ENCODE data around the gene ANK2. TPM values are rescaled to one million over a fixed set of nuclear protein-coding genes. Genes with fewer than 3 reads are reported as not detected.

The ANK2 gene
- total RNA-seq, 1 experiment from 2014 or later, result 5.5 TPM

DNA sequence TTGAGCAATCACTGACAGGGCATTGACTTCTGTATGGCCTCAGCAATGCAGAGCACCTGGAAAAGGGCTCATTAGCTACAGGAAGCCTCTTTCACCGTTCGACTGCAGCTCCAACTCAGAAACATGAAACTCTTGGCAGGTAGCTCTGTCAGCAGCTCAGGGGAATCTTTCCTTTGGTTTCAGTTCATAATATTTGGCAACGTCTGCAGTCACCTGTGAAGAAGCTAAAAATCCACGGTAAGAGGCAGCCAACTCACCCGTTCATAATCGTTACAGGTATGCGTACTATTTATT lies 357.2 kb downstream of the ANK2 start:
- in situ Hi-C loops (cut with HindIII; ENCODE audit: low pct_unique_long_range_greater_than_20kb, low sequenced_read_pairs) (no loop called here), intact Hi-C loops (cut with micrococcal nuclease; ENCODE audit: unreplicated experiment) (no loop called here)
- H3K4me3 ChIP-seq (ENCODE audit: low read depth in 2 of 2, low read length in 2 of 2), result no peak overlapping the region
- no TSS peak for BruUV-seq (replicated peaks)
- H3K9me3 ChIP-seq (ENCODE audit: control insufficient read depth, insufficient read depth, low read depth, low read length), result no peaks in the 10 kb centered on the region
- CTCF ChIA-PET, result no interaction called here
- no peak for ATAC-seq
- H3K27ac ChIP-seq (ENCODE audit: low read length), result no peak overlapping the region
- H3K4me1 ChIP-seq (ENCODE audit: control insufficient read depth, insufficient read depth, low read length), result no peaks in the 10 kb centered on the region
- no peak for DNase-seq (ENCODE audit: low read depth, low spot score)
- POLR2A ChIA-PET, result no interaction called here
- TF ChIP-seq, protein P1, sequence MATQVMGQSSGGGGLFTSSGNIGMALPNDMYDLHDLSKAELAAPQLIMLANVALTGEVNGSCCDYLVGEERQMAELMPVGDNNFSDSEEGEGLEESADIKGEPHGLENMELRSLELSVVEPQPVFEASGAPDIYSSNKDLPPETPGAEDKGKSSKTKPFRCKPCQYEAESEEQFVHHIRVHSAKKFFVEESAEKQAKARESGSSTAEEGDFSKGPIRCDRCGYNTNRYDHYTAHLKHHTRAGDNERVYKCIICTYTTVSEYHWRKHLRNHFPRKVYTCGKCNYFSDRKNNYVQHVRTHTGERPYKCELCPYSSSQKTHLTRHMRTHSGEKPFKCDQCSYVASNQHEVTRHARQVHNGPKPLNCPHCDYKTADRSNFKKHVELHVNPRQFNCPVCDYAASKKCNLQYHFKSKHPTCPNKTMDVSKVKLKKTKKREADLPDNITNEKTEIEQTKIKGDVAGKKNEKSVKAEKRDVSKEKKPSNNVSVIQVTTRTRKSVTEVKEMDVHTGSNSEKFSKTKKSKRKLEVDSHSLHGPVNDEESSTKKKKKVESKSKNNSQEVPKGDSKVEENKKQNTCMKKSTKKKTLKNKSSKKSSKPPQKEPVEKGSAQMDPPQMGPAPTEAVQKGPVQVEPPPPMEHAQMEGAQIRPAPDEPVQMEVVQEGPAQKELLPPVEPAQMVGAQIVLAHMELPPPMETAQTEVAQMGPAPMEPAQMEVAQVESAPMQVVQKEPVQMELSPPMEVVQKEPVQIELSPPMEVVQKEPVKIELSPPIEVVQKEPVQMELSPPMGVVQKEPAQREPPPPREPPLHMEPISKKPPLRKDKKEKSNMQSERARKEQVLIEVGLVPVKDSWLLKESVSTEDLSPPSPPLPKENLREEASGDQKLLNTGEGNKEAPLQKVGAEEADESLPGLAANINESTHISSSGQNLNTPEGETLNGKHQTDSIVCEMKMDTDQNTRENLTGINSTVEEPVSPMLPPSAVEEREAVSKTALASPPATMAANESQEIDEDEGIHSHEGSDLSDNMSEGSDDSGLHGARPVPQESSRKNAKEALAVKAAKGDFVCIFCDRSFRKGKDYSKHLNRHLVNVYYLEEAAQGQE (IDR thresholded peaks at IDR 0.05; ENCODE audit: insufficient read depth in 1 of 2, low read depth in 2 of 2, low read length in 1 of 2), result no peak
- TF ChIP-seq SIN3A (IDR thresholded peaks at IDR 0.05; ENCODE audit: borderline replicate concordance, insufficient read depth, low read depth, low read length) (no peak), POLR2AphosphoS5 (IDR thresholded peaks at IDR 0.05; ENCODE audit: low read depth, low read length) (no peak), TCF7L2 (IDR thresholded peaks at IDR 0.05; ENCODE audit: low read depth, low read length) (no peak)
- TF ChIP-seq, protein P2, sequence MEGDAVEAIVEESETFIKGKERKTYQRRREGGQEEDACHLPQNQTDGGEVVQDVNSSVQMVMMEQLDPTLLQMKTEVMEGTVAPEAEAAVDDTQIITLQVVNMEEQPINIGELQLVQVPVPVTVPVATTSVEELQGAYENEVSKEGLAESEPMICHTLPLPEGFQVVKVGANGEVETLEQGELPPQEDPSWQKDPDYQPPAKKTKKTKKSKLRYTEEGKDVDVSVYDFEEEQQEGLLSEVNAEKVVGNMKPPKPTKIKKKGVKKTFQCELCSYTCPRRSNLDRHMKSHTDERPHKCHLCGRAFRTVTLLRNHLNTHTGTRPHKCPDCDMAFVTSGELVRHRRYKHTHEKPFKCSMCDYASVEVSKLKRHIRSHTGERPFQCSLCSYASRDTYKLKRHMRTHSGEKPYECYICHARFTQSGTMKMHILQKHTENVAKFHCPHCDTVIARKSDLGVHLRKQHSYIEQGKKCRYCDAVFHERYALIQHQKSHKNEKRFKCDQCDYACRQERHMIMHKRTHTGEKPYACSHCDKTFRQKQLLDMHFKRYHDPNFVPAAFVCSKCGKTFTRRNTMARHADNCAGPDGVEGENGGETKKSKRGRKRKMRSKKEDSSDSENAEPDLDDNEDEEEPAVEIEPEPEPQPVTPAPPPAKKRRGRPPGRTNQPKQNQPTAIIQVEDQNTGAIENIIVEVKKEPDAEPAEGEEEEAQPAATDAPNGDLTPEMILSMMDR (IDR thresholded peaks at IDR 0.05), result no peak
- no peaks in the 10 kb centered on the region for H3K27me3 ChIP-seq (ENCODE audit: control insufficient read depth, insufficient read depth, low read length)
- H3K36me3 ChIP-seq (ENCODE audit: control insufficient read depth, insufficient read depth, low read length), result no peaks in the 10 kb centered on the region

DNA sequence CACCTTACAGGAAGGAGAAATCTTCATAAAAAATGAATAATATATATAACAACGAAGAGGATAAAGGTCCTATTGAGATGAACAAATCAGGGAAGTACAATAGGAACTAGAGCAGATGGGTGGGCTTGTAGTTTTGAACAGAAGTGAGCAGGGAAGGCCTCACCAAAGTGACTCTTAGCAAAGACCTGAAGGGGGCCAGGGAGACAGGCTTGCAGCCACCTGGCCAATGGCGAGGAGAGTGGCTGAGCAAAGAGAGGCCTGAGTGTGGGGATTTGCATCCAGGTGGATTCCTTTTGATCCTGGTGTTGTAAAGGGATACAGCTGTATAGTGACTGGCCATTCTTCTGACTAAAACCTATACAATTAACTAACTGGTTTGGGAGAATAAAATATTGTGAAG lies 358.0 kb downstream of the ANK2 start:
- H3K9me3 ChIP-seq (ENCODE audit: control insufficient read depth, insufficient read depth, low read depth, low read length), result no peaks in the 10 kb centered on the region
- in situ Hi-C loops (cut with HindIII; ENCODE audit: low pct_unique_long_range_greater_than_20kb, low sequenced_read_pairs) (no loop called here), intact Hi-C loops (cut with micrococcal nuclease; ENCODE audit: unreplicated experiment) (no loop called here)
- H3K36me3 ChIP-seq (ENCODE audit: control insufficient read depth, insufficient read depth, low read length), result no peaks in the 10 kb centered on the region
- no peak overlapping the region for H3K4me3 ChIP-seq (ENCODE audit: low read depth in 2 of 2, low read length in 2 of 2)
- H3K27me3 ChIP-seq (ENCODE audit: control insufficient read depth, insufficient read depth, low read length), result no peaks in the 10 kb centered on the region
- no peak for TF ChIP-seq SIN3A (IDR thresholded peaks at IDR 0.05; ENCODE audit: borderline replicate concordance, insufficient read depth, low read depth, low read length)
- no peak for ATAC-seq
- no TSS peak for BruUV-seq (replicated peaks)
- ChIA-PET POLR2A (no interaction called here), CTCF (no interaction called here)
- H3K4me1 ChIP-seq (ENCODE audit: control insufficient read depth, insufficient read depth, low read length), result no peaks in the 10 kb centered on the region
- DNase-seq (ENCODE audit: low read depth, low spot score), result no peak
- H3K27ac ChIP-seq (ENCODE audit: low read length), result no peak overlapping the region

DNA sequence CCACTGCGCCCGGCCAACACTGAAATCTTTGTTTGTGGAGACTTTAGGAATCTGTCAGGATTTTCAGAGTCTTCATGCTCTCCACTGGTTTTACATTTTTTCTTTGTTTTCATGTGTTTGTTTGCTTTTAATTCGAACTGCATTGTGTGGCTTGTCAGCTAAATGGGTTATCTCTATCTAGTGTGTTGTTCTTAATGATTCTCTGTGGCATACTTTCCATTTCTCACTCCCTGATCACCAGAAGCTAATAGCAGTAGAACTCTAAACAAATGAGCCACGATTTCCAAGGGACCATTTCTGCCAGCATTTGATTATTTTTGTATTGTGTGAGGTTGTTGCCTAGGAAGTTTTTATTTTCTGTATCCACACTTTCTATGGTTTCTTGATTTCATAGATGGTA lies 359.7 kb downstream of the ANK2 start:
- ATAC-seq, result no peak
- TF ChIP-seq TCF7L2 (IDR thresholded peaks at IDR 0.05; ENCODE audit: low read depth, low read length) (no peak), POLR2AphosphoS5 (IDR thresholded peaks at IDR 0.05; ENCODE audit: low read depth, low read length) (no peak), SIN3A (IDR thresholded peaks at IDR 0.05; ENCODE audit: borderline replicate concordance, insufficient read depth, low read depth, low read length) (no peak)
- TF ChIP-seq, protein P2 (IDR thresholded peaks at IDR 0.05), result no peak
- TF ChIP-seq, protein P1 (IDR thresholded peaks at IDR 0.05; ENCODE audit: insufficient read depth in 1 of 2, low read depth in 2 of 2, low read length in 1 of 2), result no peak
- H3K27ac ChIP-seq (ENCODE audit: low read length), result no peak overlapping the region
- POLR2A ChIA-PET, result interaction anchor here (0.6 kb wide), 1 partner anchor 420 kb away, joined by 3 read pairs; no protein-coding TSS in a partner anchor
- DNase-seq (ENCODE audit: low read depth, low spot score), result no peak
- in situ Hi-C loops (cut with HindIII; ENCODE audit: low pct_unique_long_range_greater_than_20kb, low sequenced_read_pairs), result no loop called here
- H3K36me3 ChIP-seq (ENCODE audit: control insufficient read depth, insufficient read depth, low read length), result no peaks in the 10 kb centered on the region
- no peaks in the 10 kb centered on the region for H3K9me3 ChIP-seq (ENCODE audit: control insufficient read depth, insufficient read depth, low read depth, low read length)
- no peaks in the 10 kb centered on the region for H3K27me3 ChIP-seq (ENCODE audit: control insufficient read depth, insufficient read depth, low read length)
- no peak overlapping the region for H3K4me3 ChIP-seq (ENCODE audit: low read depth in 2 of 2, low read length in 2 of 2)
- intact Hi-C loops (cut with micrococcal nuclease; ENCODE audit: unreplicated experiment), result no loop called here
- H3K4me1 ChIP-seq (ENCODE audit: control insufficient read depth, insufficient read depth, low read length), result no peaks in the 10 kb centered on the region
- CTCF ChIA-PET, result no interaction called here
- BruUV-seq (replicated peaks), result no TSS peak

All from Panc1 (cell line).